ENCODE data around the gene KLHDC3. TPM values are rescaled to one million over a fixed set of nuclear protein-coding genes. Genes with fewer than 3 reads are reported as not detected.

The KLHDC3 gene
- total and polyA plus RNA-seq, 9 of the 15 experiments (the other 6 are each of a cell fraction or from before 2014, with no cell fraction given): 4.5 to 171 (median 107) TPM

DNA sequence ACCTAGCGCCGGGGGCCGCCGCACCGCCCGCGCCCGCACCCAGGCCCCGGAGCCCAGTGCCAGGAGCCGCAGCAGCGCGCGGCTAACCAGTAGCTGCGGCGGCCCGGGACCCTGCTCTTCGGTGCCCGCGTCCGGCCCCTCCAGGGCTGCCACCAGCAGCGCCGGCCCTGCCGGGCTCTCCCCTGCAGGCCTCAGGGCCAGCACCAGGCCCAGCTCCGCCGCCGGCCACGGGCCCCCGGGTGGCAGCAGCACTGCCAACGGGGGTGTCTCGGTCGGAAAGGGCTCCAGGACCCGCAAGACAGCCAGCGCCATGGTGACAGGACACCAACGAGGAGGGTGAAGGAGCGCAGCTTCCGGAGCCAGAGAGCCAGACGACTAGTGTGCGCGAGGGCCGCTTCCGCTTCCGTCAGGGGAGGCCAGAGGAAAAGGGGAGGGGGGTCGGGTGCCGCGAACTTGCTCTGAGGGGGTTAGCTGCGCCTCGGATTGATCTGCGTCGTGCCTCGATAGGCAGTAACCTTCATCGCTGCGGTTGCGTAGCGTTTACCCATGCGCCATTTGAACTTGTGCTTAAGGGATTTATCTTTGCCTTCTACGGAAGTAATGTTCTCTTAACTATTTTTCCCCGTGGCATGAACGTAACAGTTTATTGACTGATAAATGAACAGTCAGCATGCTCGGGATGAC lies 35.1 kb upstream of the KLHDC3 start, which contains the start of gene PEX6:
TSS of gene PEX6 (minus strand) at position 343 of the 684 bp plus-strand sequence. CDS start at position 312, 31 bp downstream.
- peak within 1 kb of the TSS; percentile 93 for H2AFZ ChIP-seq (ENCODE audit: low read depth, low read length)
- peaks cover 5% of the 10 kb centered on the region; the same call in 1 of the 2 replicates for H4K20me1 ChIP-seq (replicated peaks; ENCODE audit: control insufficient read depth, insufficient read depth, low read length)
- H3K36me3 ChIP-seq (ENCODE audit: control insufficient read depth, insufficient read depth, low read length): peaks cover 27% of the 10 kb centered on the region
- peak within 1 kb of the TSS; percentile 90 for H3K4me2 ChIP-seq (ENCODE audit: insufficient read depth, low read length)
- WGBS (ENCODE audit: insufficient coverage, low coverage, missing lambda C conversion rate): under 1% methylated on average over 59 of the region's 59 CpGs
- ATAC-seq (peak; percentile 91), DNase-seq (ENCODE audit: extremely low read depth in 1 of 4, low spot score in 3 of 4) (peak; percentile 94 to 98 (median 94)), FAIRE-seq (peak; percentile 91)
- intact Hi-C loops (cut with micrococcal nuclease): loop anchor here (1.0 to 2.0 kb wide), 2 partner anchors 36 to 50 kb away; partner anchors contain the start of genes CNPY3 and KLHDC3
- CTCF ChIA-PET (ENCODE audit: low intra/inter-chr PET ratio): no interaction called here
- H3K27me3 ChIP-seq (ENCODE audit: control insufficient read depth in 2 of 2, insufficient read depth in 2 of 2, low read length in 2 of 2): no peaks in the 10 kb centered on the region
- POLR2A ChIA-PET: interaction anchor here (0.6 to 2.5 kb wide), 18 partner anchors 8 to 1266 kb away, joined by 3 to 13 read pairs (median 4); partner anchors contain the start of genes CNPY3, KLHDC3, MEA1 and RPL7L1
- in situ Hi-C loops (cut with MboI): no loop called here
- peak within 1 kb of the TSS; percentile 88 for H3K27ac ChIP-seq (ENCODE audit: extremely low read depth, low read depth, low read length)
- H3K4me3 ChIP-seq: peak within 1 kb of the TSS; percentile 95
- H3K9ac ChIP-seq (ENCODE audit: insufficient read depth in 1 of 2, low read depth in 2 of 2, low read length in 2 of 2): peak within 1 kb of the TSS; percentile 96 to 100
- peaks cover 25 to 32% of the 10 kb centered on the region in 2 experiments; a peak in 4 of 5 replicates for H3K4me1 ChIP-seq (replicated peaks in 1 of 2; ENCODE audit: control insufficient read depth in 2 of 2, insufficient read depth in 2 of 2, low read length in 2 of 2)
- no peaks in the 10 kb centered on the region for H3K9me3 ChIP-seq (replicated peaks; ENCODE audit: control insufficient read depth, insufficient read depth, low read depth, low read length)
- no TSS peak for BruUV-seq (replicated peaks)
- peaks cover 46% of the 10 kb centered on the region for H3K79me2 ChIP-seq (ENCODE audit: control insufficient read depth, insufficient read depth, low read length)
- H3K9me1 ChIP-seq (ENCODE audit: control insufficient read depth, insufficient read depth, low read length): no peaks in the 10 kb centered on the region
- TF ChIP-seq ZNF23 (CRISPR knock-in tag; IDR thresholded peaks at IDR 0.05) (no peak), RBM25 (IDR thresholded peaks at IDR 0.05; ENCODE audit: low read depth, low read length, severe bottlenecking) (no peak), ZNF174 (CRISPR knock-in tag; IDR thresholded peaks at IDR 0.05) (no peak), HCFC1 (IDR thresholded peaks at IDR 0.05; ENCODE audit: low read depth, low read length) (peak; percentile 60), ZNF3 (CRISPR knock-in tag; IDR thresholded peaks at IDR 0.05) (no peak), ZNF830 (CRISPR knock-in tag; IDR thresholded peaks at IDR 0.05) (0 out of 2 replicates have a peak, but pooled peaks have one; percentile 44), TEAD4 (IDR thresholded peaks at IDR 0.05; ENCODE audit: low read length) (0 out of 2 replicates have a peak, but pooled peaks have one; percentile 8), TEAD4 (CRISPR knock-in tag; IDR thresholded peaks at IDR 0.05; ENCODE audit: borderline replicate concordance) (no peak), SMARCA4 (IDR thresholded peaks at IDR 0.05) (peak; percentile 59; the same call in 1 of the 2 replicates), HMGXB4 (CRISPR knock-in tag; IDR thresholded peaks at IDR 0.05) (no peak; the same call in 1 of the 2 replicates), ZFX (CRISPR knock-in tag; IDR thresholded peaks at IDR 0.05) (peak; percentile 94), SRSF7 (optimal IDR thresholded peaks at IDR 0.05; ENCODE audit: low read depth, low read length) (no peak), ZNF436 (CRISPR knock-in tag; IDR thresholded peaks at IDR 0.05) (no peak), CBFA2T3 (IDR thresholded peaks at IDR 0.05) (no peak), POLR2B (IDR thresholded peaks at IDR 0.05; ENCODE audit: low read depth, partially characterized antibody) (peak; percentile 91), RBM39 (optimal IDR thresholded peaks at IDR 0.05; ENCODE audit: low read depth, low read length) (peak; percentile 67), CXXC5 (CRISPR knock-in tag; IDR thresholded peaks at IDR 0.05) (peak; percentile 85), ZNF184 (CRISPR knock-in tag; IDR thresholded peaks at IDR 0.05) (no peak), HMG20A (CRISPR knock-in tag; conservative IDR thresholded peaks at IDR 0.05) (no peak), ZNF740 (CRISPR knock-in tag; IDR thresholded peaks at IDR 0.05) (no peak), ZNF740 (tag; IDR thresholded peaks at IDR 0.05) (no peak), NFIC (IDR thresholded peaks at IDR 0.05) (peak; percentile 19; the same call in 1 of the 2 replicates)
- TF ChIP-seq, protein P1, sequence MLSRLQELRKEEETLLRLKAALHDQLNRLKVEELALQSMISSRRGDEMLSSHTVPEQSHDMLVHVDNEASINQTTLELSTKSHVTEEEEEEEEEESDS (CRISPR knock-in tag; IDR thresholded peaks at IDR 0.05): no peak
